CD8-positive, alpha-beta memory T cell (primary cell): ENCODE data around the gene THEM5. TPM values are rescaled to one million over a fixed set of nuclear protein-coding genes. Genes with fewer than 3 reads are reported as not detected.
A peak's percentile ranks its signal among the peaks of the same experiment; 100 is the strongest.

Experiments
- CTCF ChIA-PET: fragments of 350-600 bp; sonication (Branson Sonifier 250); formaldehyde crosslinking; loops from one replicate; lab custom pipeline; 2021; ENCODE audit warnings: antibody characterized with exemption; lab: Charles Lee
- POLR2A ChIA-PET: fragments of 350-600 bp; sonication (Branson Sonifier 250); formaldehyde crosslinking; loops from one replicate; lab custom pipeline; 2021; ENCODE audit warnings: antibody characterized with exemption; lab: Charles Lee
- DNase-seq, 5 donors: peaks; one replicate each; pipeline versions ENCODE4 v3.0.0 to v3.0.0-alpha.2; 2020 to 2022; ENCODE audit warnings: mixed read lengths in 1 of 5
- H3K27ac ChIP-seq: one replicate; pipeline ENCODE4 v1.7.0; 2013; ENCODE audit warnings: low read depth, mild to moderate bottlenecking, low read length, moderate library complexity
- H3K27me3 ChIP-seq: 2 replicates; pipeline ENCODE4 v1.7.0; 2013; ENCODE audit warnings: low read length, mild to moderate bottlenecking; ENCODE audit not compliant: insufficient read depth, poor library complexity, severe bottlenecking
- H3K36me3 ChIP-seq: 2 replicates; pipeline ENCODE4 v1.7.0; 2013; ENCODE audit warnings: mild to moderate bottlenecking, low read length, moderate library complexity; ENCODE audit not compliant: insufficient read depth
- H3K4me1 ChIP-seq: 2 replicates; pipeline ENCODE4 v1.7.0; 2013; ENCODE audit warnings: mild to moderate bottlenecking, low read length, moderate library complexity; ENCODE audit not compliant: insufficient read depth
- H3K4me3 ChIP-seq: 2 replicates; pipeline ENCODE4 v1.7.0; 2013; ENCODE audit warnings: mild to moderate bottlenecking, low read length
- H3K9me3 ChIP-seq: 2 replicates; pipeline ENCODE4 v1.7.0; 2013; ENCODE audit warnings: mild to moderate bottlenecking, low read length
- H3K27ac Mint-ChIP-seq, 8 donors: one replicate each; pipeline ENCODE4 v1.8.0; 2020 to 2021; ENCODE audit warnings: mixed read lengths in 8 of 8, mild to moderate bottlenecking in 6 of 8, inconsistent platforms in 3 of 8, moderate library complexity in 3 of 8
- H3K27me3 Mint-ChIP-seq, 2 donors: one replicate each; pipeline ENCODE4 v1.8.0; 2020 to 2021; ENCODE audit warnings: mixed read lengths in 2 of 2, mild to moderate bottlenecking in 1 of 2, moderate library complexity in 1 of 2
- H3K36me3 Mint-ChIP-seq, 3 donors: one replicate each; pipeline ENCODE4 v1.8.0; 2020 to 2021; ENCODE audit warnings: mixed read lengths in 3 of 3, inconsistent platforms in 1 of 3, mild to moderate bottlenecking in 1 of 3
- H3K4me1 Mint-ChIP-seq, 3 donors: one replicate each; pipeline ENCODE4 v1.8.0; 2020 to 2021; ENCODE audit warnings: mixed read lengths in 3 of 3, inconsistent platforms in 1 of 3, mild to moderate bottlenecking in 1 of 3
- H3K4me3 Mint-ChIP-seq, 7 donors: one replicate each; pipeline ENCODE4 v1.8.0; 2020 to 2021; ENCODE audit warnings: mixed read lengths in 7 of 7, mild to moderate bottlenecking in 6 of 7, moderate library complexity in 4 of 7, inconsistent platforms in 2 of 7
- H3K9me3 Mint-ChIP-seq, 5 donors: one replicate each; pipeline ENCODE4 v1.8.0; 2020 to 2022; ENCODE audit warnings: mixed read lengths in 5 of 5, mild to moderate bottlenecking in 3 of 5, moderate library complexity in 2 of 5, inconsistent platforms in 1 of 5
- polyA plus RNA-seq: library from polyadenylated mRNA; unstranded; fragments of 300-500 nt; fragmentation: Illumina TruSeq; gene quantifications from one replicate; pipeline ENCODE4 v1.2.3, GENCODE V29; 2021
- total RNA-seq, 2 experiments: library from RNA; stranded (reverse); gene quantifications; one replicate each; pipeline ENCODE4 v1.2.3, GENCODE V29; 2021

Gene THEM5
- total and polyA plus RNA-seq, 3 experiments from 2014 or later = 0.38 TPM; not detected in 2

DNA sequence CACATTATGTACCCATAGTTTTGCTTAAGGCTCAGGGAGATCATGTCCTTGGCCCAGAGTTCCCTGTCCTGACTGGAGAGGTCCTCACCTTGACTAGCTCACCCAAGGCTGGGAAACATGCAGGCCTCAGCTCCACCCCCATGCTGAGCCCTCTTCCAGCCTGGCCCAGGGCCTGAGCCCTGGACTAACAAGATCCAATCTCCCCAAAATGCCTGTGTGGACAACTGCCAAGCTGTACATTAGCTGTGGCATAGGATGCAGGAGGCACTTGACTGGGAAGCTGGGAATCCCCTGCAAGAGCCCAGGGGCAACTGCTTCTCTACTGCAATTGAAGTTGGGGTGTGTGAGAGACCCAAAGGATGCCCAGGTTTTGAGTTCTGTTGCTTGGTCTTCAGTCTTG lies 50.3 kb downstream of the THEM5 start:
- no peak for DNase-seq
- Mint-ChIP-seq H3K4me3 (no peak overlapping the region), H3K9me3 (no peaks in the 10 kb centered on the region), H3K4me1 (peaks cover 12 to 19% (median 12%) of the 10 kb centered on the region in 3 donors), H3K36me3 (peaks cover 0 to 4% (median 2%) of the 10 kb centered on the region in 3 donors), H3K27ac (peak overlapping the region in 7 of 8 donors; percentile 67 to 95 (median 79)), H3K27me3 (peaks cover 6 to 12% of the 10 kb centered on the region in 2 donors)
- Histone ChIP-seq H3K27ac (no peak overlapping the region), H3K4me3 (no peak overlapping the region), H3K27me3 (no peaks in the 10 kb centered on the region), H3K36me3 (no peaks in the 10 kb centered on the region), H3K4me1 (no peaks in the 10 kb centered on the region), H3K9me3 (no peaks in the 10 kb centered on the region)
- CTCF ChIA-PET = interaction anchor here (1.5 kb wide), 1 partner anchor 33 kb away, joined by 4 read pairs; no protein-coding TSS in a partner anchor
- POLR2A ChIA-PET = no interaction called here

DNA sequence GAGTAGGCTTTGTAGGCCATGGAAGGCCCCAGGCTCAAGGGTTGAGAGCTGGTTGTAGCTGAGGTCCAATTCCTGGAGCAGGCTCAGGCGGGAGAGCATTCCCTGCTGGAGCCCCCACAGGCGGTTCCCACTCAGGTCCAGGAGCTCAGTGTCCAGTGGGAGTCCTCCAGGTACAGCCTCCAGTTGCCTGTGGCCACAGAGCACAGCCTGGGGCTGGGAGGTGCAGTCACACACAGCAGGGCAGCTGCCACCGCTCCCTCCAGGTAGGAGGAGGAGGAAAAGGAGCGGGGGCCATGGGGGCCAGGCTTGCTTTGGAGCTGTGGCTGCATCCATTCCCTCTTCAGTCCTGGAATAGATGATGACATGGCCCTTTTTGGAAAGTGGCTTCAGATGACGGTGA lies 51.1 kb downstream of the THEM5 start:
- Histone ChIP-seq H3K36me3 (no peaks in the 10 kb centered on the region), H3K27me3 (no peaks in the 10 kb centered on the region), H3K4me3 (no peak overlapping the region), H3K27ac (no peak overlapping the region), H3K4me1 (no peaks in the 10 kb centered on the region), H3K9me3 (no peaks in the 10 kb centered on the region)
- CTCF ChIA-PET = interaction anchor here (1.1 to 1.5 kb wide), 2 partner anchors 17 to 34 kb away, joined by 3 to 4 read pairs; no protein-coding TSS in a partner anchor
- no peak for DNase-seq
- H3K27me3 Mint-ChIP-seq = peaks cover 4 to 12% of the 10 kb centered on the region in 2 donors
- peaks cover 12 to 17% (median 12%) of the 10 kb centered on the region in 3 donors for H3K4me1 Mint-ChIP-seq
- H3K9me3 Mint-ChIP-seq = no peaks in the 10 kb centered on the region
- H3K27ac Mint-ChIP-seq = peak overlapping the region in 2 of 8 donors; percentile 24 to 95
- POLR2A ChIA-PET = no interaction called here
- peaks cover 0 to 4% (median 2%) of the 10 kb centered on the region in 3 donors for H3K36me3 Mint-ChIP-seq
- no peak overlapping the region for H3K4me3 Mint-ChIP-seq

- Mint-ChIP-seq H3K36me3 (peaks cover 0 to 4% (median 2%) of the 10 kb centered on the region in 3 donors), H3K27me3 (peaks cover 4 to 12% of the 10 kb centered on the region in 2 donors), H3K9me3 (no peaks in the 10 kb centered on the region), H3K4me3 (no peak overlapping the region), H3K27ac (peak overlapping the region in 2 of 8 donors; percentile 24 to 46), H3K4me1 (peaks cover 12 to 17% (median 12%) of the 10 kb centered on the region in 3 donors)
- Histone ChIP-seq H3K36me3 (no peaks in the 10 kb centered on the region), H3K9me3 (no peaks in the 10 kb centered on the region), H3K4me1 (no peaks in the 10 kb centered on the region), H3K27me3 (no peaks in the 10 kb centered on the region), H3K27ac (no peak overlapping the region), H3K4me3 (no peak overlapping the region)
- ChIA-PET POLR2A (interaction anchor here (0.5 kb wide), 1 partner anchor 422 kb away, joined by 4 read pairs; no protein-coding TSS in a partner anchor), CTCF (interaction anchor here (1.1 to 1.5 kb wide), 2 partner anchors 17 to 34 kb away, joined by 3 to 4 read pairs; no protein-coding TSS in a partner anchor)
- no peak for DNase-seq
Observed at GRCh38 chr1:151801846-151802245, 51.7 kb downstream of the THEM5 start.

DNA sequence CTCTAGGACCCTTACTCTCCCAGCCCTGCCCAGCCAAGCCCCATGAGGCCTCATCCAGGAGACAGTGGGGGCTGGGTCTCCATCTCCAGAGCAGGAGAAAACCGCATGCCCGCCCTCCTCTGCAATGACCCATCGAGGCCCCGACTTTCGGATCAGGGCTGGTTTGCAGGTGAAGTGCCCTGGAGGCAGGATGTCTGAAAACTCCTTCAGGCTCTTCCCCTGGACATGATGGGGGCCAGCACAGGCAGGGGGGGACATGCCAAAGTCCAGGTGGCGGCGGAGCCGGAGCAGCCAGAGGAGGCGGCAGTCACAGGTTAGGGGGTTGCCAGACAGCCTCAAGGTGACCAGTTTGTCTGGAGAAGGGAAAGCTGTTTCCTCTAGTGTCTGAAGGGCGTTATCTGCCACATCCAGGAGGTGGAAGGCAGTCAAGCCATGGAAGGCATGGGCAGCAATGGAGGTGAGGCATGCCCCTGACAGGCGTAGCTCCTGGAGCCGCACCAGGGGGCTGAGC lies 52.1 kb downstream of the THEM5 start:
- Mint-ChIP-seq H3K4me3 (no peak overlapping the region), H3K9me3 (no peaks in the 10 kb centered on the region), H3K27me3 (peaks cover 4 to 12% of the 10 kb centered on the region in 2 donors), H3K4me1 (peaks cover 12 to 17% (median 12%) of the 10 kb centered on the region in 3 donors), H3K36me3 (peaks cover 0 to 5% (median 5%) of the 10 kb centered on the region in 3 donors), H3K27ac (peak overlapping the region in 1 of 8 donors; percentile 73)
- ChIA-PET CTCF (interaction anchor here (1.1 to 1.3 kb wide), 2 partner anchors 16 to 21 kb away, joined by 3 read pairs; no protein-coding TSS in a partner anchor), POLR2A (interaction anchor here (0.5 kb wide), 1 partner anchor 422 kb away, joined by 4 read pairs; no protein-coding TSS in a partner anchor)
- Histone ChIP-seq H3K4me1 (no peaks in the 10 kb centered on the region), H3K27ac (no peak overlapping the region), H3K27me3 (no peaks in the 10 kb centered on the region), H3K36me3 (no peaks in the 10 kb centered on the region), H3K4me3 (no peak overlapping the region), H3K9me3 (no peaks in the 10 kb centered on the region)
- DNase-seq = no peak

DNA sequence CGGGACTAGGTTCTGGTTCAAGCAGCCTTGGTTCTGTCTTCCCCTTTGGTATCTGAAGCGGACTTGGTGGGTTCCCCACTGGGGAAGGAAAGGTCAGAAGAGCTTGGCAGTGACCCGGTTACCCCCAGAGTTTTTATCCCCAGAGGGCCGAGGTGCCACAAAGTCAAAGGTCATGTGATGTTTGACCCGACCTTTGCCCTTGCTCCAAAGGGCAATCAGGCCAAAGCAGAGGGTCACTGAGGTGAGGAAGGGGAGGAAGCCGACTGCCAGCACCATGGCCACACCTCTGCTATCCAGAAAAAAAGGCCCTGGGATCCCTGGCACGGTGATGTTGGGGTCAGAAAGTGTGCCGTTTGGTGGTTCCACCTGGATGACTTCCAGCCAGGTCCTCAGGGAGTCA lies 52.7 kb downstream of the THEM5 start:
- no peaks in the 10 kb centered on the region for H3K27me3 ChIP-seq
- POLR2A ChIA-PET = no interaction called here
- Mint-ChIP-seq H3K27ac (peak overlapping the region in 7 of 8 donors; percentile 67 to 94 (median 84)), H3K27me3 (peaks cover 4 to 12% of the 10 kb centered on the region in 2 donors), H3K9me3 (no peaks in the 10 kb centered on the region), H3K4me3 (peak overlapping the region in 4 of 7 donors; percentile 0 to 63 (median 42)), H3K4me1 (peaks cover 12 to 17% (median 12%) of the 10 kb centered on the region in 3 donors), H3K36me3 (peaks cover 0 to 5% (median 5%) of the 10 kb centered on the region in 3 donors)
- no peak overlapping the region for H3K27ac ChIP-seq
- H3K4me1 ChIP-seq = no peaks in the 10 kb centered on the region
- no peaks in the 10 kb centered on the region for H3K9me3 ChIP-seq
- no peak overlapping the region for H3K4me3 ChIP-seq
- no peaks in the 10 kb centered on the region for H3K36me3 ChIP-seq
- CTCF ChIA-PET = interaction anchor here (1.3 kb wide), 1 partner anchor 20 kb away, joined by 3 read pairs; no protein-coding TSS in a partner anchor
- DNase-seq = no peak

DNA sequence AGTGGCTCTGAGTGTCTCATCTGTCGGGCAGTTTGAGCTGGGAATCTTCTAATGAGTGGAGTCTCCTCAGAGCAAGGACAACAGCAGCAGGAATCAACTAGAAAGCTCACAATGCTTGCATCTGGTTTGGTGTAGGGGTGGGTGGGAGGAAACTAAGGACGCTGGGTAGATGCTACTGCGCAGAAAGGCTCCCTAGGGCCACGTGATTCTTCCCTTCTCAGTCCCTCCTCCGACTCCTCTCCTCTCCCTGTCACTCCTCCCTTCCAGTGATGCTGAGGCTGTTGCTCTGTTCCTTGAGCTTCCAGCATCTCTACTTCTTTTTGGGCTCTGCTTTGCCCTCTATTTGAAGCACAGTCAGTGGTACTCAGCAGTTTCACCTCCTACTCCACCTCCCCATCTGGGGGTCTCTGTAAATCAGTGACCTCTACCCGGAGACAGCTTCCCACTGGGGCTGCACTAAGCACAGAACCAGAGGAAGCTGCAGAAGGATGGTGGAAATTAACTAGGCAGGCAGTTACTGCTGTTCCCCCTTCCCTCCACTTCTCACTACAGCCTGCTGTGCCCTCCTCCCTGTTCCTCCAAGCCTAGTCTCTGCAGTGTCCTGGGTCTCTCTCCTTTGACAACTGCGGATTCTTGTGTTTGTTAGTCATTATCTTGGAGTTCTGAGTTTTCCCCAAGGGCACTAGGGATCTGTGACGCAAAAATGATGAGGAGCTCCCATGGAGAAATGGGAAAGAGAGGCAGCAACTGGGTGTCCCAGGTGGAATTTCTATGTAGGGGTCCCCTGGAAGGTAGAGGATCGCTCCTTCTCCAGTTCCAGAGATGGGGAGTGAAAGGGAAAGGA lies 54.1 kb downstream of the THEM5 start:
- no peaks in the 10 kb centered on the region for H3K4me1 ChIP-seq
- H3K36me3 ChIP-seq = no peaks in the 10 kb centered on the region
- H3K27ac Mint-ChIP-seq = peak overlapping the region in 3 of 8 donors; percentile 44 to 84 (median 76)
- H3K4me3 Mint-ChIP-seq = peak overlapping the region in 2 of 7 donors; percentile 52 to 65
- ChIA-PET POLR2A (no interaction called here), CTCF (no interaction called here)
- DNase-seq = no peak
- no peaks in the 10 kb centered on the region for H3K9me3 Mint-ChIP-seq
- peaks cover 0 to 6% (median 5%) of the 10 kb centered on the region in 3 donors for H3K36me3 Mint-ChIP-seq
- H3K4me1 Mint-ChIP-seq = peaks cover 12 to 17% (median 13%) of the 10 kb centered on the region in 3 donors
- H3K27ac ChIP-seq = no peak overlapping the region
- H3K4me3 ChIP-seq = no peak overlapping the region
- H3K27me3 ChIP-seq = no peaks in the 10 kb centered on the region
- peaks cover 4 to 12% of the 10 kb centered on the region in 2 donors for H3K27me3 Mint-ChIP-seq
- no peaks in the 10 kb centered on the region for H3K9me3 ChIP-seq

GRCh38 chr1:151798571-151798970 lies 54.9 kb downstream of the THEM5 start:
- POLR2A ChIA-PET = interaction anchor here (0.5 kb wide), 1 partner anchor 380 kb away, joined by 3 read pairs; no protein-coding TSS in a partner anchor
- no peak for DNase-seq
- CTCF ChIA-PET = interaction anchor here (0.6 kb wide), 1 partner anchor 9 kb away, joined by 3 read pairs; no protein-coding TSS in a partner anchor
- H3K27me3 Mint-ChIP-seq = peaks cover 4 to 12% of the 10 kb centered on the region in 2 donors
- no peak overlapping the region for H3K4me3 Mint-ChIP-seq
- no peak overlapping the region for H3K4me3 ChIP-seq
- no peaks in the 10 kb centered on the region for H3K9me3 ChIP-seq
- H3K27ac Mint-ChIP-seq = peak overlapping the region in 2 of 8 donors; percentile 47 to 84
- peaks cover 0 to 8% (median 8%) of the 10 kb centered on the region in 3 donors for H3K36me3 Mint-ChIP-seq
- H3K4me1 Mint-ChIP-seq = peaks cover 12 to 17% (median 16%) of the 10 kb centered on the region in 3 donors
- H3K27me3 ChIP-seq = no peaks in the 10 kb centered on the region
- no peaks in the 10 kb centered on the region for H3K9me3 Mint-ChIP-seq
- H3K4me1 ChIP-seq = no peaks in the 10 kb centered on the region
- no peaks in the 10 kb centered on the region for H3K36me3 ChIP-seq
- no peak overlapping the region for H3K27ac ChIP-seq
